Activated T-helper 2 cell treated with anti-CD3 and anti-CD28 coated beads, Interferon-gamma antibody, Interleukin-2, Interleukin-4, amounts not matched to agents 10 μg/mL and 5 μg/mL and 100 μg/mL, durations not matched to agents 14 hours and 24 hours and 36 hours (primary cell): ENCODE results near the gene SPEM3. TPM values are rescaled to one million over a fixed set of nuclear protein-coding genes. Genes with fewer than 3 reads are reported as not detected.

Source experiments
- DNase-seq: peaks from one replicate; pipeline ENCODE4 v3.0.0; 2021; ENCODE audit warnings: low spot score
- H3K27ac Mint-ChIP-seq: one replicate; pipeline ENCODE4 v1.8.0; 2021; ENCODE audit warnings: mixed read lengths
- H3K27me3 Mint-ChIP-seq: one replicate; pipeline ENCODE4 v1.8.0; 2021; ENCODE audit warnings: low read depth, mixed read lengths
- H3K36me3 Mint-ChIP-seq: one replicate; pipeline ENCODE4 v1.8.0; 2021; ENCODE audit warnings: low read depth, mixed read lengths
- H3K4me1 Mint-ChIP-seq: one replicate; pipeline ENCODE4 v1.8.0; 2021; ENCODE audit warnings: low read depth, mixed read lengths
- H3K4me3 Mint-ChIP-seq: one replicate; pipeline ENCODE4 v1.8.0; 2021; ENCODE audit warnings: low read depth, mild to moderate bottlenecking, moderate library complexity, mixed read lengths
- H3K9me3 Mint-ChIP-seq: one replicate; pipeline ENCODE4 v1.8.0; 2021; ENCODE audit warnings: mixed read lengths
- intact Hi-C: fragments of 100-400 bp; cut with micrococcal nuclease; formaldehyde crosslinking; loops from one replicate; pipeline ENCODE4 v1.15.1; 2023
- total RNA-seq: library from RNA; stranded (reverse); gene quantifications from 2 replicates; pipeline ENCODE4 v1.2.3, GENCODE V29; 2022

Gene SPEM3
- total RNA-seq, 1 donor from 2014 or later = not detected

DNA sequence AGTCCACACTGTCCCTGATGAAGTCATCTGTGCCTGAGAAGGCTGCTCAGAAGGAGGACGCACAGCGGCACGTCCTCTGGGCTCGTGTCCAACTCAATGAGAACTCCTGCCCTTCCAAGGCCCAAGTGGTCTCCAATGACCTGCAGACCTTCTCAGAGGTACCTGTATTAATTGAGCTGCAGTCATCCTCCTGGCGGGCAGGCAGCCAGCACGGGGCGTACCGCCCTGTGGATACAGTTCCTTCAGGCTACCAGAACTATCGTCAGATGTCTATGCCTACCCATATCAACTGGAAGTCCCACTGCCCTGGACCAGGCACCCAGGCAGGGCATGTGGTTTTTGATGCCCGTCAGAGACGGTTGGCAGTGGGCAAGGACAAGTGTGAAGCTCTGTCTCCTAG, 3.6 kb downstream of the SPEM3 start:
- intact Hi-C loops = no loop called here
- DNase-seq = no peak
- Mint-ChIP-seq H3K27me3 (no peaks in the 10 kb centered on the region), H3K27ac (no peak overlapping the region), H3K4me1 (peaks cover 12% of the 10 kb centered on the region), H3K36me3 (peaks cover 6% of the 10 kb centered on the region), H3K4me3 (no peak overlapping the region), H3K9me3 (no peaks in the 10 kb centered on the region)

DNA sequence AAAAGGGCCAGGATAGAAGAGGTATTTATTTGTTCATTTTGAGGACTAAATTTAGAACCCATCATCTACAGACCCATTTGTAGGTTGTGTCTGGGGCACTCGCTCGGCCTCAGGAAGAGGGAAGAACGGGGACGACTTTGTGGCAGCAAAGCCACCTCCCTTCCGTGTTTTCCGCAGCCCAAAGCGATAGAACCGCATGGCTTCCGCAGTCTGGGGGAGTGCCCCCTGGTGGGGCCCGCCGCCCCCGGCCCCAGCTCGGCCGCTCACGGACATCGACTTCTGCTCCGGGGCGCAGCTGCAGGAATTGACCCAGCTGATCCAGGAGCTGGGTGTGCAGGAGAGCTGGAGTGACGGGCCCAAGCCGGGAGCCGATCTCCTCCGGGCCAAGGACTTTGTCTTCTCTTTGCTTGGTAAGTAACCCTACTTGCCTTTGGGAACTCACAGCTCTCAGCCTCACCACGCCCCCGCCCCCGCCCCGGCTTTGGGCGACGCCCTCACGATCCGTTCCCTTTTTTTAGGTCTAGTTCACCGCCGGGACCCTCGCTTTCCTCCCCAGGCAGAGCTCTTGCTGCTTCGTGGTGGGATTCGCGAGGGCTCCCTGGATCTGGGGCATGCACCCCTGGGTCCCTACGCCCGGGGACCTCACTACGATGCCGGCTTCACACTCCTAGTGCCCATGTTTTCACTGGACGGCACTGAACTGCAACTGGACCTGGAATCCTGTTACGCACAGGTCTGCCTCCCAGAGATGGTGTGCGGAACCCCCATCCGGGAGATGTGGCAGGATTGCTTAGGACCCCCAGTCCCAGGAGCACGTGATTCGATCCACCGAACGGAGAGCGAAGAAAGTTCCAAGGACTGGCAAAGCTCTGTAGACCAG, 7.3 kb downstream of the SPEM3 start:
- intact Hi-C loops = loop anchor here (1.0 to 5.0 kb wide), 7 partner anchors 19 to 621 kb away; partner anchors contain the start of genes EIF5A, POLR2A, SENP3 and TMEM256
- H3K4me3 Mint-ChIP-seq = peak overlapping the region; percentile 85
- DNase-seq = peak; percentile 73
- peak overlapping the region; percentile 95 for H3K27ac Mint-ChIP-seq
- H3K4me1 Mint-ChIP-seq = peaks cover 30% of the 10 kb centered on the region
- H3K9me3 Mint-ChIP-seq = no peaks in the 10 kb centered on the region
- H3K27me3 Mint-ChIP-seq = peaks cover 13% of the 10 kb centered on the region
- peaks cover 19% of the 10 kb centered on the region for H3K36me3 Mint-ChIP-seq

DNA sequence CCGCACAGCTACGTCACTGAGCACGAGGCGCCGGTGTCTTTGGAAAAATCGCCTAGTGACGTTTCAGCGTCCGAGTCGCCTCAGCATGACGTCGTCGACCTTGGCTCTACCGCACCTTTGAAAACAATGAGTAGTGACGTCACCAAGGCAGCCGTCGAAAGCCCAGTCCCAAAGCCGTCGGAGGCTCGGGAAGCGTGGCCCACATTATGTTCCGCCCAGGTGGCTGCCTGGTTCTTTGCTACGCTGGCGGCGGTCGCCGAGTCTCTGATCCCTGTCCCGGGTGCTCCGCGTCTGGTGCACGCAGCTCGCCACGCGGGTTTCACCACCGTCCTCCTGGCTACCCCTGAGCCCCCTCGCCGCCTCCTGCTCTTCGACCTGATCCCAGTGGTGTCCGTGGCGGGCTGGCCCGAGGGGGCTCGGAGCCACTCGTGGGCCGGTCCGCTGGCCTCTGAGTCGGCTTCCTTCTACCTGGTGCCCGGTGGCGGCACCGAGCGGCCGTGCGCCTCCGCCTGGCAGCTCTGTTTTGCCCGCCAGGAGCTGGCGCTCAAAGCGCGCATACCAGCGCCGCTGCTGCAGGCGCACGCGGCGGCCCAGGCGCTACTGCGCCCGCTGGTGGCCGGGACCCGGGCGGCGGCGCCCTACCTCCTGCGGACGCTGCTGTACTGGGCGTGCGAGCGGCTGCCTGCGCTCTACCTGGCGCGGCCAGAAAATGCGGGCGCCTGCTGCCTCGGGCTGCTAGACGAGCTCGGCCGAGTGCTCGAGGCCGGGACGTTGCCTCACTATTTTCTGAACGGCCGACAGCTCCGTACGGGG, 8.1 kb downstream of the SPEM3 start:
- Mint-ChIP-seq H3K4me3 (peak overlapping the region; percentile 85), H3K9me3 (no peaks in the 10 kb centered on the region), H3K36me3 (peaks cover 22% of the 10 kb centered on the region), H3K27me3 (peaks cover 20% of the 10 kb centered on the region), H3K4me1 (peaks cover 30% of the 10 kb centered on the region), H3K27ac (peak overlapping the region; percentile 95)
- DNase-seq = peak; percentile 80
- intact Hi-C loops = loop anchor here (1.0 to 5.0 kb wide), 4 partner anchors 80 to 621 kb away; partner anchors contain the start of genes EIF5A and SENP3

DNA sequence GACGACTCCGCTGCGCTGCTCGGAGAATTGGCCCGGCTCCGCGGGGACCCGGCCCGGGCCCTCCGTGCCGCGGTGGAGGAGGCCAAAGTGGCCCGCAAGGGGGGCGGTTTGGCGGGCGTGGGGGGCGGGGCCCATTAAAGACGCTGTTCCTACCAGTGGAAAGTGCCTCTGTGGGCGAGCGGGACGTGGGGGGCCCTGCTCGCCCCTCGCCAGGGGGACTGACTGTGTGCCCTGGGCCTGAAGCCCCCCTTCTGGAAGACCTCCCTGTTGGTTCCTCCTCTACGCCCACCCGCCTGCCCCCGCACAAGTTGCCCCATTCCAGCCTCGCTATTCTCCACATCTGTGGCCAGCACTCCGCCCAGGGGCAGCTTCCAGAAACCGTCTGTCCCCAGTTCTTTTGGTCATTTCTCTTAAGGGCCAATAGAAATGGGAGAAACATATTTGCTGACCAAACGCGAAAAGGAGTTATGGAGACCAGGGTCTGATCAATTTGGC, 8.8 kb downstream of the SPEM3 start:
- Mint-ChIP-seq H3K4me3 (peak overlapping the region; percentile 85), H3K27me3 (peaks cover 24% of the 10 kb centered on the region), H3K36me3 (peaks cover 26% of the 10 kb centered on the region), H3K4me1 (peaks cover 30% of the 10 kb centered on the region), H3K9me3 (no peaks in the 10 kb centered on the region), H3K27ac (no peak overlapping the region)
- DNase-seq = peak; percentile 21
- intact Hi-C loops = loop anchor here (1.0 to 5.0 kb wide), 4 partner anchors 81 to 620 kb away; partner anchors contain the start of genes EIF5A and SENP3

DNA sequence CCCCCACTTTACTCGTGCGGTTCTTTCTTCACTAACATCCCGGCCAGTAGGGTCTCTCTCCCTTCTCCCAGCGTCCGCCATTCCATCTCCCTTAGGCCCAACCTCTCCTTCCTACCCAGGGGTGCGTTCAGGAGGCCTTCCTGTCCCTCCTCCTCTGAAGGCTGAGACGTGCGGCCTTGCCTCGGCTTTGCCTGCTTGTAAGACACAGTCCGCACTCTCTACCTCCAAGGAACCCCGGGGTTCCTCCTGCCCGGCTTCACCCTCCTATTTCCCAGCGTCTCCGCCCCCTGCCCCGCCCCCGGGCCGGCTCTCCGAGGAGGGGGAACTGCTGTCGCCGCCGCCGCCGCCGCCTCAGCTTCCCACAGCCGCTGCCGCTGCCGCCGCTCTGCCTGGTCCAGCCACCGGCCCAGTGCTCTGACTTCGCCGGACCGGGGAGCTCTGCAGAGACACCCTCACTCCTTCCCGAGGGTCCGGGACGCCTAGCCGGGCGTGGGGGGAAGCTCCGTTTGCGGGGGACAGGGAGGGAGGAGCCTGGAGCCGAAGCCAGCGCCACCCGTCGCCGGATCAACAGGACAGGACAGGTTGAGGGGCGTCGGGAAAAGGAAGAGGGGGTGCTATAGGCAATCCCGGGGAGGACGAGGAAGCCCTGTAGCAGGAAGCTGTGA, 9.4 kb downstream of the SPEM3 start:
- Mint-ChIP-seq H3K4me3 (peak overlapping the region; percentile 78), H3K27ac (peak overlapping the region; percentile 58), H3K27me3 (peaks cover 28% of the 10 kb centered on the region), H3K9me3 (no peaks in the 10 kb centered on the region), H3K4me1 (peaks cover 30% of the 10 kb centered on the region), H3K36me3 (peaks cover 31% of the 10 kb centered on the region)
- intact Hi-C loops = loop anchor here (1.0 to 5.0 kb wide), 4 partner anchors 82 to 619 kb away; partner anchors contain the start of genes EIF5A and SENP3
- DNase-seq = peak; percentile 46

DNA sequence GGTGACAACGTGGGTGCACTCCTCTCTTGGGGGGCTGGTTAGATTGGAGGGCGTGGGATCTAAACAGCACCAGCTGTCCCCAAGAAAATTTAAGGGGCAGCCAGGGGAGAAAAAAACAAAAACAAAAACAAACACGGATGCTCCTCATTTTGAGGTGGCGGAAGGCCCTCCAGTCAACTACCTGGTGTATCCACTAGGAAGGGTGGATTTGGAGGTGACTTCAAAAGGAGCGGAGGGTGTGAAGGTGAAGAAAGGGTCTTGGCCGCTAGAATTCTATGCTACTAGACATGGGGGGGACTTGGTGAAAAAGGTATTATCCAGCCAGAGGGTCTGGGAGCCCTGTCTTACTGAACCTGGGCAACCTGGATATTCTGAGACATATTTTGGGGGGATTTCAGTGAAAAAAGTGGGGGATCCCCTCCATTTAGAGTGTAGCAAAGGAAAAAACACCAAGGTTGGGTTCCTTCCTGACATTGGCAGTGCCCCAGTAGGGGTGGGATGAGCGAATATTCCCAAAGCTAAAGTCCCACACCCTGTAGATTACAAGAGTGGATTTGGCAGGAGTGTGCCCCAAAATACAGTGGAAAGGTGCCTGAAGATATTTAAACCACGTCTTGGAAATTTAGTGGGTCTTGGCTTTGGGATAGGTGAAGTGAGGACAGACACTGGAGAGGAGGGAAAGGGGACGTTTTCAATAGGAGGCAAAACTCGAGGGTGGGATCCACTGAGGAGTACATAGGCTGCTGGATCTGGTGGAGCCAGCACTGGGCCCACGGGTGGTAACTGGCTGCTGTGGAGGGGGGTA, 10.2 kb downstream of the SPEM3 start:
- intact Hi-C loops = loop anchor here (5.0 kb wide), 3 partner anchors 123 to 618 kb away; partner anchors contain the start of genes EIF5A and SENP3
- Mint-ChIP-seq H3K27ac (no peak overlapping the region), H3K9me3 (no peaks in the 10 kb centered on the region), H3K36me3 (peaks cover 31% of the 10 kb centered on the region), H3K27me3 (peaks cover 33% of the 10 kb centered on the region), H3K4me3 (peak overlapping the region; percentile 78), H3K4me1 (peaks cover 30% of the 10 kb centered on the region)
- DNase-seq = no peak

DNA sequence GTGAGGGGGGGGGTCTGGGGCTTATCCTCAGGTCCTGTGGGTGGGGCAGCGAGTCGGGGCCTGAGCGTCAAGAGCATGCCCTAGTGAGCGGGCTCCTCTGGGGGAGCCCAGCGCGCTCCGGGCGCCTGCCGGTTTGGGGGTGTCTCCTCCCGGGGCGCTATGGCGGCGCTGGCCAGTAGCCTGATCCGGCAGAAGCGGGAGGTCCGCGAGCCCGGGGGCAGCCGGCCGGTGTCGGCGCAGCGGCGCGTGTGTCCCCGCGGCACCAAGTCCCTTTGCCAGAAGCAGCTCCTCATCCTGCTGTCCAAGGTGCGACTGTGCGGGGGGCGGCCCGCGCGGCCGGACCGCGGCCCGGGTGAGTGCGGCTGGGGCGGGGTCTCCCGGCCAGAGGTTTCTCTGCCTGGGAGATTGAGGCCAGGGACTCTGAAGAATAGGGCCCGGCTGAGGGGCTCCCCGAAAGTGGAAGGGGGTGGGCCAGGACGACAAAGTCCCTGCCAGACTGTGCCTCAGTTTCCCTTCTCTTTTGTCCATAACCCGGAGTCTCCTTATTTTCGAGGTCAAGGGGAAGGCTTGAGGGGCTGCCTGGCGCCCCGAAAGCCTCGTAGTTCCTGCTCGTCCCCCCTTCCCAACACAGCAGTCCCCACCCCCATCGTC, 10.9 kb downstream of the SPEM3 start, which contains the start of gene FGF11:
FGF11 (plus strand) TSS at position 51 of the 651 bp plus-strand sequence; CDS start at position 160, 109 bp downstream.
- intact Hi-C loops = loop anchor here (5.0 kb wide), 3 partner anchors 123 to 618 kb away; partner anchors contain the start of genes EIF5A and SENP3
- Mint-ChIP-seq H3K27me3 (peaks cover 38% of the 10 kb centered on the region), H3K4me1 (peaks cover 30% of the 10 kb centered on the region), H3K27ac (peak within 1 kb of the TSS; percentile 13), H3K36me3 (peaks cover 31% of the 10 kb centered on the region), H3K9me3 (no peaks in the 10 kb centered on the region), H3K4me3 (peak within 1 kb of the TSS; percentile 81)
- DNase-seq = no peak

DNA sequence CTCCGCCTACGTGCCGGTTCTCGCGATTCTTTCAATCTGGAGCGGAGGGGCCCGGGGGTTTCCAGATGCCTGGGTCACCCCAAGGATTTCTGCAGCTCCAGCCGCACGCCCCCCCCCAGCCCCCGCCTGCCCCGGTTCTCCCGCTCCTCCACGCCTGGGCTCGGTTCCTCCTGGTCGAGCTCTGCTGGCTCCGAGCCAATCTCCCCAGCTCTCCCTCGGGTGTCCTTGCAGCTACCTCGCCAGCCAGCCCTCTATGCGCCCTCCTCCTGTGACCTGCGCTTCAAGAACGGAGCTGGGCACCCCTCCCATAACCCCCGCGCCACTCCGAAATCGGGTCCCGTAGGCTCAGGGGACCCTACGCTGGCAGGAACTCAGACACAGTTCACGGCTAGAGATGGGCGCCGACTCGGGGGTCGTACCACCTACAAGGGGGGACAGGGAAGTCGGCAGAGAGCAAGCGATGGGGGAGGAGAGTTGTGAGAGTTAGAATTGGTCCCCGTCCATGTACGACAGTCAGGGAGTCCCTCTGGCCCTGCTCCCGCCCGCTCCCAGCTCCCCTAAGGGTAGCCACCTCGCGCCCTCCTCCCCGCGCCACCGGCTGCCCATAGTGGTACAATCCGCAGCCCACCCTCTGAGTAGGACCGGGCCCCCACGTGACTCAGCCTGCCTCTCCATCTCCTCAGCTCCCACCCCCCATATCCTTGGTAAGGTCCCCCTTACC, 11.6 kb downstream of the SPEM3 start:
- intact Hi-C loops = no loop called here
- no peaks in the 10 kb centered on the region for H3K9me3 Mint-ChIP-seq
- peaks cover 31% of the 10 kb centered on the region for H3K36me3 Mint-ChIP-seq
- H3K4me3 Mint-ChIP-seq = peak overlapping the region; percentile 81
- DNase-seq = peak; percentile 25
- peaks cover 42% of the 10 kb centered on the region for H3K27me3 Mint-ChIP-seq
- H3K4me1 Mint-ChIP-seq = peaks cover 33% of the 10 kb centered on the region
- H3K27ac Mint-ChIP-seq = peak overlapping the region; percentile 13

DNA sequence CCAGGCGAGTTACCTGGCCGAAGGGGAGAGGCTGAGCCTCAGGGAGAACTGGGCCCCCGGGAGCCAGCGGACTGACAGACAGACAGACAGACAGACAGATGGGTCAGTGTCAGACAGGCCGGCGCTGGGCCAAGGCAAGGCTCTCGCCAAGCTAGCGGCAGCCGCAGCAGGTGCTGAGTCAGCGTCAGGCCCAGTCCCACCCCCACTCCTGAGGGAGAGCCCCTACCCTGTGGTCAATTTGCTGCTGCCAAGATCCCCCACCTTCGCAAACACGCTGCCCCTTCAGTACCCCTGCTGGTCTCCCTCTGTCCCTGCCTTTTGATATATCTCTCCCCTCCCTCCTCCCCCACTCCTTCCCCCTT, 12.2 kb downstream of the SPEM3 start:
- Mint-ChIP-seq H3K4me3 (peak overlapping the region; percentile 81), H3K4me1 (peaks cover 36% of the 10 kb centered on the region)
- no peak for DNase-seq

DNA sequence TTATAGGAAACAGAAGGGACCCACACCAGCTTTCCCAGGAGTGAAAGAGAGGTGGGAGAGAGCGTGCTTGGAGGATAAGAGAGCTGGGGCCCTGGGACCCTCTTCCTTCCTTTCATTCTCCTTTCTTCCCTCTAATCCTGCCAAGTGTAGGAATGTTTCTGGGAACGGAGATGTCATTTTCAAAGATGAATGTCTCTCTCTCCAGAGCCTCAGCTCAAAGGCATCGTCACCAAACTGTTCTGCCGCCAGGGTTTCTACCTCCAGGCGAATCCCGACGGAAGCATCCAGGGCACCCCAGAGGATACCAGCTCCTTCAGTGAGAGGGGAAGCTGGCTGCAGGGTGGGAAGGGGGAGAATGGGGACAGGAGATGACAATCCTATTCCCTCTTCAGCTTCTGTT, 12.6 kb downstream of the SPEM3 start:
- DNase-seq = no peak
- intact Hi-C loops = no loop called here
- no peaks in the 10 kb centered on the region for H3K9me3 Mint-ChIP-seq
- peaks cover 35% of the 10 kb centered on the region for H3K4me1 Mint-ChIP-seq
- no peak overlapping the region for H3K4me3 Mint-ChIP-seq
- H3K36me3 Mint-ChIP-seq = peaks cover 31% of the 10 kb centered on the region
- H3K27ac Mint-ChIP-seq = no peak overlapping the region
- peaks cover 50% of the 10 kb centered on the region for H3K27me3 Mint-ChIP-seq

More for the DNA sequence above, 12.2 kb downstream of the SPEM3 start:
- peaks cover 47% of the 10 kb centered on the region for H3K27me3 Mint-ChIP-seq
- no peak overlapping the region for H3K27ac Mint-ChIP-seq
- H3K36me3 Mint-ChIP-seq = peaks cover 31% of the 10 kb centered on the region
- intact Hi-C loops = no loop called here
- no peaks in the 10 kb centered on the region for H3K9me3 Mint-ChIP-seq
